ENCODE results near the gene ERCC5.

DNA sequence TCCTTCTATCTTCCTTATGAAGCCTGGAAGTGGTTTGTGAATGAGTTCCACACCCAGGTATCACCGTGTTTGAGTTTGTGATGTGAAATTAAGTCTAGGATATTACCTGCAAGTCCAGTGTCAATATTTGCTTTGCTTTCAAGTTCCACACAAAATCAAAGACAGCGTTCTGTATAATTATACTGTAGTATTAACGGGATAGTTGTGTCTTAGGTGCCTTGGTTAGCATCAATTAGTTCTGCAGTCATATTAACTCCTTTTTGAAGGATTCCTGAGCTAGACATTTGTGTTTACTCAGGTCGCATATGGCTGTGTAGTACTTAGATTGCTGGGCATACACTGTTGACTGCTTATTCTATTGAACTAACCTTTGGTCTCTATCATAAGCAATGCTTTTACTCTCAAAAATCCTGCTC lies 54.4 kb downstream of the ERCC5 start:
- TF ChIP-seq EP300 (IDR thresholded peaks at IDR 0.05; ENCODE audit: borderline replicate concordance in 1 of 2, low read depth in 2 of 2, low read length in 2 of 2) (no peak), SP4 (IDR thresholded peaks at IDR 0.05; ENCODE audit: low read length) (no peak), POU5F1 (IDR thresholded peaks at IDR 0.05; ENCODE audit: low read depth, low read length) (no peak), FOSL1 (IDR thresholded peaks at IDR 0.05; ENCODE audit: insufficient read depth, low read depth, low read length) (no peak), RAD21 (IDR thresholded peaks at IDR 0.05 in 1 of 2, conservative IDR thresholded peaks at IDR 0.05 in 1 of 2; ENCODE audit: low read depth in 2 of 2, low read length in 2 of 2) (no peak), CHD2 (IDR thresholded peaks at IDR 0.05; ENCODE audit: low read length) (no peak), EZH2 (IDR thresholded peaks at IDR 0.05; ENCODE audit: low read depth, low read length, severe bottlenecking) (no peak), CREB1 (IDR thresholded peaks at IDR 0.05) (no peak)
- TF ChIP-seq, protein P1, sequence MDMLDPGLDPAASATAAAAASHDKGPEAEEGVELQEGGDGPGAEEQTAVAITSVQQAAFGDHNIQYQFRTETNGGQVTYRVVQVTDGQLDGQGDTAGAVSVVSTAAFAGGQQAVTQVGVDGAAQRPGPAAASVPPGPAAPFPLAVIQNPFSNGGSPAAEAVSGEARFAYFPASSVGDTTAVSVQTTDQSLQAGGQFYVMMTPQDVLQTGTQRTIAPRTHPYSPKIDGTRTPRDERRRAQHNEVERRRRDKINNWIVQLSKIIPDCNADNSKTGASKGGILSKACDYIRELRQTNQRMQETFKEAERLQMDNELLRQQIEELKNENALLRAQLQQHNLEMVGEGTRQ (IDR thresholded peaks at IDR 0.05; ENCODE audit: low read length): no peak
- TF ChIP-seq, protein P2, sequence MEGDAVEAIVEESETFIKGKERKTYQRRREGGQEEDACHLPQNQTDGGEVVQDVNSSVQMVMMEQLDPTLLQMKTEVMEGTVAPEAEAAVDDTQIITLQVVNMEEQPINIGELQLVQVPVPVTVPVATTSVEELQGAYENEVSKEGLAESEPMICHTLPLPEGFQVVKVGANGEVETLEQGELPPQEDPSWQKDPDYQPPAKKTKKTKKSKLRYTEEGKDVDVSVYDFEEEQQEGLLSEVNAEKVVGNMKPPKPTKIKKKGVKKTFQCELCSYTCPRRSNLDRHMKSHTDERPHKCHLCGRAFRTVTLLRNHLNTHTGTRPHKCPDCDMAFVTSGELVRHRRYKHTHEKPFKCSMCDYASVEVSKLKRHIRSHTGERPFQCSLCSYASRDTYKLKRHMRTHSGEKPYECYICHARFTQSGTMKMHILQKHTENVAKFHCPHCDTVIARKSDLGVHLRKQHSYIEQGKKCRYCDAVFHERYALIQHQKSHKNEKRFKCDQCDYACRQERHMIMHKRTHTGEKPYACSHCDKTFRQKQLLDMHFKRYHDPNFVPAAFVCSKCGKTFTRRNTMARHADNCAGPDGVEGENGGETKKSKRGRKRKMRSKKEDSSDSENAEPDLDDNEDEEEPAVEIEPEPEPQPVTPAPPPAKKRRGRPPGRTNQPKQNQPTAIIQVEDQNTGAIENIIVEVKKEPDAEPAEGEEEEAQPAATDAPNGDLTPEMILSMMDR (IDR thresholded peaks at IDR 0.05; ENCODE audit: control extremely low read depth in 1 of 3, insufficient read depth in 1 of 3, low read depth in 1 of 3, low read length in 3 of 3): no peak
